GM18858 (cell line): ENCODE results near the gene DPYSL5.
"Not testable (repeated sequence)": the region's sequence is repeated elsewhere in the genome, so short reads cannot be mapped to it uniquely, and the experiment has no call there.

Experiments used
- ATAC-seq: cut with Tn5 transposase; IDR thresholded peaks from one replicate; pipeline ENCODE4 v1.9.1; 2021; ENCODE audit not compliant: unreplicated experiment

DPYSL5 gene

DNA sequence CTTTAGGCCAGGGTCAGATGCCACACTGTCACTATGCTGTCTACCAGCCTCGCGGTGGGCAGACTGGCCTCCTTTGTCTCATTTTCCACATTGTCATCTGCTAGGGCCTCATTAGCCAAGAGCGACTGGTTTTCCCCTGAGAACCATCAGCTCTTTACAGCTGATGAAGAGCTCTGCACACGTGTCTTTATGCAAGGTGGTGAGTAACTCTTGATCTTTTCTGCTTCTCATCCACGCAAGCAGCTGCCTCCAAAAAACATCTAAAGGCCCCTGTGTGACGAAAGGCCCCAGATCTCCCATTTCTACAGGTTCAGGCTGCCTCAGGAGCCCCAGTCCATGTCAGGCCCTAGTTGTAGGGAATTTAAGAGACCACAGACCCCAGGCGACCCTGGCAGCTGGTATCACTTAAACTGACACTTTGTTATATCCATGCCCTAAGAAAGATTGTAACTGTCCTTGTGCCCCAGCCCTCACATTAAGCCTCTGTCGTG lies 52.9 kb downstream of the DPYSL5 start:
- no peak for ATAC-seq

DNA sequence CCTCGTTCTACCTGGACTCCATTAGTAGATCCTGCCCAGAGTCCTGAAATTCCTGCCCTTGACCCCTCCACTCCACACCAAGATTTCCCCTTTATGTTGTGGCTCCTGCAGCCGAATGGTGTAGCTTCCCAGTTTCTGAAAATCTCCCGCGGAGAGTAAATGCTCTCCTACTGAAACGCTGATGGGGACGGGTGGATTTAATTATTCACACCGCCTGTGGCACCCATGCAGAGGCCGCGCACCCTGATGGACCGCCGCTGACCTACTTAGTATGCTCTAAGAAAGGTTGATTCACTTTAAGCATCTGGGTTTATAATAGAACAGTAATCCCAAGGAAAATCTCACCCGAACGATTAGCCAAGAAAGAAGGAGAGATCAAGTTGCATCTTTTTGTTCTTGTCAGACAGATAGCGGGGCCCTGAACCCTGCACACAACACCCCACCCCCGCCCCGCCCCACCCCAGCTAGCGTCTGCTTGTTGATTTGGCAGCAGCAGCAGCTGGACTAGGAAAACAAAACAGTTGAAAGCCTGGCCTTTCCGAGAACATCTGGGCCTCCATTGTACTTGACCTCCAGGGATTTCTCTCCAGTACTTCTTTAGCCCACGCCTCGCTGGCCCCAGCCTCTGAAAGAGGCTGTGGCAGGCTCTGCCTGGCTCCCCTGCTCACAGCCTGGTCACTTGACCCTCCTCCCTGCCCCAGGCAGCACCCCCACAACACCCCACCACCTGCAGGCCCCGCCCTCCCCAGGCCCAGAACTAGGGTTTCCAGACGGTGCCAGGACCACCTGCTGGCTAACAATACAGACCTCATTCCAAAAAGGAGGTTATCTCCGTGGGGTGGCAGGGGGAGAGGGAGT lies 53.6 kb downstream of the DPYSL5 start:
- no peak for ATAC-seq

DNA sequence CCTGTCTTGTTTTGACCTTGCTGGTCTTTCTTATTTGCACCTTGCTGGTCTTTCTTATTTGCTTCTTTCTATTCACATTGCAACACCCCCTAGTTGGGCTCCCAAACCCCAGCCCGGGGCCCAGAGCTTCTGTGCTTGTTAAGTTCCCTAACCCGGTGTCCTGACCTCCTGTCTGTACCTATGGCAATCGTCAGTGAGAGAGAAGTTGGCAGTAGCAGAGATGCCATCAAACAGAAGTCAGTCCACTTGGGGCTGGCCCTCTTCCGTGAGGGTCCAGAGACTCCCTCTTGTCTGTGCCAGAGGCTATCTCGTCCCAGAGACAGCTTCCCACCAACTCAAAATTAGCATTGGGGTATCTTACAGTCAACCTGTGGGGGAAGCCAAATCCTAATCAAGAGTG lies 55.7 kb downstream of the DPYSL5 start:
- ATAC-seq = no peak

DNA sequence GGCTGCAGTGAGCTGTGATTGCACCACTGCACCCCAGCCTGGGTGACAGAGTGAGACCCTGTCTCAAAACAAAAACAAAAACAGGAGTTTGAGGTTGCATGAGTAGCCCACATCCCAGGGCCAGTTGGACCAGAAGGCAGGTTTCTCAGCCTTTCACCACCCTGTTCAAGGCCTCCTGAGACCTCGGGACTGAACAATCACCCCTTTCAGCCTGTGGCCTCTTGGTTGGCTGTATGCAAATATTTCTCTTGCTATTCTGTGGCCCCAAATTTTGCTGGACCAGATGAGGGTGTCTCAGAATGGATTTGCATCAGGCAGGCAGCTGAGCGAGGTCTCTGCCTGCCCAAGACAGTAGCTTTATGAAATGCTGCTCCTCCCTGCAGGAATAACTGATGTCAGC lies 56.9 kb downstream of the DPYSL5 start:
- ATAC-seq = no peak

DNA sequence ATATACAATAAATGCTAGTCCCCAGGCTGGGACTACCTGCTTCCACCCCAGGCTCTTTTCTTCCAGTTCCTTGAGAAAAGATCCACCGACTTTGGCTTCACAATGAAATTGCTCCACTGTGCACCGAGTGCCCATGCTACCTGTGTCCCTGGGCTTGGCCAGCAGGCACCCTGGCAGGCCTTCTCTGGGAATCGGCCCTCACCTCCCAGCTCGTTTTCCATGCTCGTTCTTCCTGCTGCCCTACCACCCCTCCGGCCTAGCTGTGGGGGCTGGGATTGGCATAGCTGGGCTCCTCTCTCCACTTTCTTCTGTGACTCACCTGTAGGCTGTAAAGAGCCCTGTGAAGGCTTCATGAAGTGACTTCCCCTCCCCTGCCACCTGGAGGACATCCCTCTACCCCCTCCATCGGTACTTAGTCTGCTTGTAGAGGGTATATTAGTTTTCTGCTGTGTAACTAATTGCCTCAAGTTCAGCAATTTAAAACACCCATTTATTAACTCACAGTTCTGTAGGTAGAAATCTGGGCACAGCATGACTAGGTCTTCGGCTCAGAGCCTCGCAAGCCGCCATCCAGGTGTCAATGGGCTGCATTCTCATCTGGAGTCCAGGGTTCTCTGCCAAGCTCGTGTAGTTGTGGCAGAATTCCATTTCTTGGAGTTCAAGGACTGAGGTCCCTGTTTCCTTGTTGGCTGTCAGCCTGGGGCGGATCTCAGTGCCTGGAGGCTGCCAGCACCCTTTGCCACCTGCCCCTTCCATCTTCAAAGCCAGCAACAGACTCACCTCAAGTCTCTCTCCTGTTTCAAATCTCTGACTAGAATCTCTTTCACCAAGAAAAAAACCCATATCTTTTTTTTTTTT lies 57.6 kb downstream of the DPYSL5 start:
- no peak for ATAC-seq

DNA sequence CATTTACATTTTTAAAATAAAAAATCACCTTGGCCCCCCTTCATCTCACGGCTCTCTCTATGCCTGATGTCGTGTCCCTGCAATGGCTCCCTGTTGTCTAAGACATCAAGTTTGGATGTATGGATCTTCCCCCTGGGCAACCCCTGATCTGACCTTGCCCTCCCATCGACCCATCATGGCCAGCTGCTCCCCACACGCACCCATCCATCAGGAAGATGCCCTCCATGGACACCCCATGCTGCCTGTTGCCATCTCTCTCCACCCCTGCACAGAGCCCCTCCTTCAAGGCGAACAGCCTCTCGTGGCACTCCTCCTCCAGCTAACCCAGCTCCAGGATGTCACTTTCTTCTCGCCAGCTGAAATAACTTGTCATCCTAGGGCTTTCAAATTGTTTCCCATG lies 59.5 kb downstream of the DPYSL5 start:
- no peak for ATAC-seq

DNA sequence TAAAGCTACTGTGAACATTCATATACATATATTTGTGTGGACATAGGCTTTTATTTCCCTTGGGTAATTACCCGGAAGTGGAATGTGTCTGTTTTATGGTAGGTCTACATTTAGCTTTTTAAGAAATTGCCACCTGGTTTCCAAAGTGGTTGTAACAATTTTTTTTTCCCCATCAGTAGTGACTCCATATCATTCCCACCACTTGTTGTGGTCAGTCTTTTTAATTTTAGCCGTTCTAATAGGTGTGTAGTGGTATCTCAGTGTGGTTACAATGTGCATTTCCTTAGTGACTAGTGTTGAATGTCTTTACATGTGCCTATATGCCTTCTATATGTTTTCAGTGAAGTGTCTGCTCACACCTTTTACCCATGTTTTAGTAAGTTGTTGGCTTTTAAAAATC lies 62.2 kb downstream of the DPYSL5 start:
- ATAC-seq = no peak

DNA sequence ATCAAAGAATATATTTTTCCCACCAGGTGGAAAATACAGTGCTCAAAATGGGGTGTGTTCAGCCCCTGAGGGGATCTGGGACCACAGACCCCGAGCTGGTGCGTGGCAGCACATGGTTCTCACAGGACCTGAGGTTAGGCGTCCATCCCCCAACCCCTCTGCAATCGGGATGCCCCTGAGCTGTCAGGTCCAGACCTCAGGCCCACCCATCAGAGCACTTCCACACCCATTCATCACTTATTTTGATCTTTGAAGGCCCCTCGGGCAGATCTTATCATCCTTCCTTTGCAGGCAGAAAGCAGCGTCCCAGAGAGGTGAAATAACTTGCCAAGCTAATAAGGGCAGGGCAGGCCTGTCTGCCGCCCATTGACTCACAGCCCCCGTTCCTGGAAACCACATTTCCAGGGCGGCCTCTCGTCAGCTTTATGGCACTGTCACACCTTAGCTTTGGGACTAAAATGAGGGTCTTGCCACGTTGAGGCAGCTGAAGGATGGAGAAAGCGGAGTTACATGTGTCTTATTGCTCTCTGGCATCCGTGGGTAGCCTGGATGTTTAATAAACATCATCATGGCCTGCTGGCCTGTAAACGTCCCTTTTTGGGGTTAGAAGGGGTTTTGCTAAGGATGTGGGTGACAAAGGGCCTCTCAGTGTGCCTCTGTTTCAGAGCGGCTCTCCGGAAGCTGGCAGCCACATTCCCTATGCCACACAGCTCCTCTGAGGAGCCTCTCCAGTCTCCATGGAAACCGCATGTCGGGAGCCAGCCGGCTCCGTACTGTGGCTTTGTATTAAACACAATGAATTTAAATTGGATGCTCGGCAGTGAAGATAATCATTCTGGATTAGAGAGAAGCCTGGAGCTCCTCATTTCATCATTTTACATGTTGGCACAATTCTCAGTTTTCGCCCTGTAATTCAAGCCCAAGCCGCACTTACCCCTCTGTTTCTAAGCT lies 64.3 kb downstream of the DPYSL5 start:
- no peak for ATAC-seq

DNA sequence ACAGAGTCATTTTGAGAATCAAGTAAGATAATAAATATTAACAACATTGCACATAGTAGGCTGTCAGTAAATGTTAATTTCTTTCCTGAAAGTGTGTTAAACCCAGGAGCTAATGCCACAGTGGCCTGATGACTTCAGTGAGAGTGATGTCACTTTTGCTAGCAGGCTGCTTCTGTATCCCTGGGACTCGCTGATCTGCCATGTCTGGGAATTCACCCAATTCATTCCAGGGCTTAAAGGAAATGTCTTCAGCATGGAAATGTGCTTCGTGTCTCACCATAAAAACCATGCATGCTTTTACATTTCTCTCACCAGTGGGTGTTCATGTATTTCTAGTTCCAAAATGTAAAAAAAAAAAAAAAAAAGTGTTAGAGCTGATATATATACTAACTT lies 65.7 kb downstream of the DPYSL5 start:
- no peak for ATAC-seq

DNA sequence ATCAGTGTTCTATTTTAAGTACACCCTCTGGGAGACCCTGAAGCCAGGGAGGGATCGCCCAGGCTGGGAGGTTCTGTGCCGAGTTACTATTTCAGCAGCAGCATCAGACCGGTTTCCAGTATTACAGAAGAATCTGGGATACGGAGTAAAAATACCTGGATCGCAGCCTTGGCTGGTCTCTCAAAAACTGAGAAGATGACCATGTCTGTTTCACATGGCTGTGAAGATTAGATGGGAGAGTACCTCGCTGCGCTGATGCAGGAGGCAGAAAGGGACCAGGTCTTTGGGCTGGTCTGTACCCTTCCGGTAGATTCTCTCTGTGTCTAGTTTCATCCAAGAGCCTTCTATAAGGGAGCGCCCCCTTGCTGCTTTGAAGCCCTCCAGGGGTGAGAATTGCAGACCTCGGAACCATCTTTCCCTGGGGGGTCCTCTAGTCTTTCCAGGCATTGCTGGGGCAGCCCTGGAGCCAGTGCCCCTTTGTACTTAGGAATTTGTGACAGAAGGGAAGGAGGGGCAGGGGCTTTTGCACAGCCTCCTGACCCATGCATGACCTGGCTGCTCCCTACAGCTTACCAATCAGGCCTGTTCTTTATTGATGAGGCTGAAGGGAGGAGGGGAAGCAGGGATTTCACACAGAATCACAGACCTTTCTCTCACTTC lies 66.2 kb downstream of the DPYSL5 start:
- no peak for ATAC-seq

DNA sequence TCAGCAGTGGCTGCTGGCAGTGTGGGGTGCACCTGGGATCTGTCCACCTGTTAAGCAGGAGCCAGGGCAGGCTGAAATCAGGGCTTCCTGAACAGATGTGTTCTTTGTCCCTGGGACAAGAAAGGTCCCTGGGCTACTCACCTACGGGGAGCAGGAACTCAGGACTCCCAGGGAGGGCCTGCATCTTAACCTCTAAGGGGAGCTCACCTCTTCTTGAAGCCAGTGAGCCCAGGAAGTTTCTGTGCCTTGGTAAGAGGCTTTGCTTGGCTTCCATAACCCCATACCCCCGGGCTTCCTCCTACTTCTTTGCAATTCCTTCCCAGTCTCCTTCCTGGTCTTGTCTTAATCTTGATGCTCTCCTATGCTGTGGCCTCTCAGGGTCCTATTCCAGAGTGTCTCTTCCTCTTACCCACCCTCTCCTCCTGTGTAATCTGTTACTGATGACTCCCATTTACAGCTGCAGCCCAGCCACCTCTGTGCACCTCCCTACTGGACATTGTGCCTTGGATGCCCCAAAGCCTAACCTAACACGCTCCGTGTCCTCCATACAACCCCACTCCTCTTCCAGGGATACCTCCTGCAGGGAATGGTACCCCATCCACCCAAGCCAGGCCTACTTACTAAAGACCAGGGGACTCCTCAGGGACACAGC lies 66.9 kb downstream of the DPYSL5 start:
- ATAC-seq = no peak

DNA sequence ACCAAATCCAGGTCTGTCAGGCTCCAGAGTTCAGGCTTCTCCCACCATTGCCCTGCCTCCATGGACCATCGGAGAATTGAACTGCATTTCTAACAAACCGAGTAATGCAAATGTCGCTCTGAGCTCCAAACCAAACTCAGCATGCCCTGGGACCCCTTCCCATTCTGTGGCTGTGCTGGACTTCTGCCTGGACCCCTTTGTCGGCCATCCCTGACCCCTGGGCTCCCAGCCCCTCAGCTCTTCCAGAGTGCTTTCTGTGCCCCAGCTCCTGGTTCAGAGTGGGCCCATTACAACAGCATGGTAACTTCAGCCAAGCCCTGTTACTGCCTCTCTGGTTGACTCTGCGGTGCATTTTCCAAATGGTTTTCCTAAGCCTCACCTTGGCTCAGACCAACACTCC lies 67.4 kb downstream of the DPYSL5 start:
- ATAC-seq = no peak

DNA sequence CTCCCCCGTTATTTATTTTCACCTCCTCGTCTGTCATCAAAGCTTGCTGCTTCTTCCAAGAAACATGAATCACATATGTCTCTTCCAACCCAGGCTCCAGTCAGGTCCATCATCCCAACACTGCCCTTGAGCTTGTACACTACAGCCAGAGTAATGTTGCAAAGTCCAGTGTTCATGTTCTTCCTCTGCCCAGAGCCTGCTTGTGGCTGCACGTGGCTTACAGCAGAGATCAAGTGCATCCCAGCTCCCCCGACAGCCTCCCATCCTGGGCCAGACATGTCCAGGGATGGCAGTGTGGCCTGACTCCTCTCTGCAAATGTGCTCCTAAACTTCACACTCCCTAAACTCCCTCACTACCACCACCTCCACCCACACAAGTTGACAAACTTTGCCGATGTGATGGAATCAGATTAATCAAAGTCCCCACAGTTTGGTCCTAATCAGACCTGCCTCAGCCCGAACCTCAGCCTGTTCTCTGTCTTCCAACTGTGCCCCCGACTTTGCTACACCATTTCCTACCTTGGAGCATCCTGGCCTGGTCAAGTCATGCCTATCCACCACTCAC lies 68.3 kb downstream of the DPYSL5 start:
- no peak for ATAC-seq

DNA sequence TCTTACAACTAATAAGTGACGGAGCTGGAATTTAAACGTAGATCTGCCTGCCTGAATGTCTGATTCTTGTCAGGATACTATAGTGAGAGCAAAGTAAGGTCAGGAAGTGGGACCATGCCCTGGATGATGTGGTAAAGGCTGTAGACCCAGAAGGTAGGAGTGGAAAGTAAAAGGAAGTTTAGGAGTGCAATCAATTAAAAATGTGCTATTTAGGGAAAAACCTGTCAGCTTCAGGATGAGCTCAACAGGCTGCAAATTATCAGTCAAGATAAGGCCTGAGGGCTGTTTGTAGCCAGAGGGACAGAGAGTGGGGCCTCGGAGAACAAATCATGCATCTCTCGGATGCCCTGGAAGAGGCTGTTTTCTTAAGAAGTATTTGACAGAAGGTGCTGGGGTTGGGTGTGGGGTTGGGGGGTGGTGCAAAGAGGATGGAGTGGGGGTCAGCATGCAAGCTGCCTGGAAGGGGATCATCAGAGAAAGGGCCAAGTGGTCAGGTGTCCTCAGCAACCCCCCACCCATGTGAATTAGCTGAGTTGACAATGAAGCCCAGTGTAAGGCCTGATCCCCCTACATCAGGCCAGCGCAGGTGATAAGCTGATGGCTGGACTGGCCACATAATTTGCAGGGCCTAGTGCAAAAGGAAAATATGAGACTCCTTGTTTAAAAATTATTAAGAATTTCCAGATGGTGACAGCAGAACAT lies 69.4 kb downstream of the DPYSL5 start:
- ATAC-seq = no peak

DNA sequence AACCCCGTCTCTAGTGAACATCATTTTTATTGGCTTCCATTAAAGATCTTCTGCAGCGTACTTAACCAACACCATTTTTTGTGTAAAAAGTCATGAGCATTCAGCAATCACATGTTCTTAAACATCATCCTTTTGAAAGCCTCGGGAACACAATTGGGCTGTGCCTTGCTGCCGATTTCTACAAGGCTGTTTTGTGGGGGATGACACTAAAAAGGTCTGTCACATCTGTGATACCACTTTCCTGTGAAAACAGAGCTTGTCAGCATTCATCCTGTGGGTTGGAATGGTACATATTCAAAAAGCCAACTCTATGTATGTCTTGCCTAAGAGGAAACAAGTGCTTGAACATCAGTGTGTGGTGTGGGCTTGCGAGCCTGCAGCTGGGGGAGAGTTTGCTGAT lies 73.4 kb downstream of the DPYSL5 start:
- no peak for ATAC-seq

DNA sequence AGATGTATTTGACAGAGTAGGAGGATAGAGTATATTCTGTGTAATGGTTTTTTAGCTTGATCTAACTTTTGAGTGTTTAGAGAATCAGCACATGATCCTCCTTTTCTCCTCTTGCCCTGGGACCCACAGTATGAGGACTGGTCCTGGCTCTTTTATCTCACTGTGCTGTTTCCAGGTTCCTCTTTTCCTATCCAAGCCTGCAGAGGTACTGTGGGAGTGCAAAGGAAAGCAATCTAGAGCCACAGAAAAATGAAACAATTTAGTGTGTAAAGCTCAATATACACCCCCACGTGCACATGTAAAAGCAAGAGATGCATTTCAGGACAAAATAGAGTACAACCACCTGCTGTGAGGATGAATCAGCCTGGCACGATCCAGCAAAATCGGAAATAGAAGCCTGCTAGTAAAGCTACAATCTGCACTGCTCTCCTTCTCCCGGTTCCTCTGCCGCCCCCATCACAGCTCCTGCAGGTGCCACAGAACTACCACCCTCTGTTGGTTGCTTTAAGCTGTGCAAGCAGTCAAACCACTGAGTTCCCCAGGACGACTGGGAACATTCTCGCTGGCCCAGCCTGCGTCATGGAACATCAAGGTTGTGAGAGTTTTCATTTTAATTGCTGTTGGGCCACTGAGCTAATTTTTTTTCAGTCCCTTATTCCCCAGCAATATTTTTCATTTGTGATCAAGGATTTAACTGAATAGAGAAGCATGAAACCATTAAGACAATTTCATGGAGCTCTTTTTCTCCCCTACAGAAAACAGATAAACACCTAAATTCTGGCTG lies 74.7 kb downstream of the DPYSL5 start:
- ATAC-seq = peak; percentile 49

DNA sequence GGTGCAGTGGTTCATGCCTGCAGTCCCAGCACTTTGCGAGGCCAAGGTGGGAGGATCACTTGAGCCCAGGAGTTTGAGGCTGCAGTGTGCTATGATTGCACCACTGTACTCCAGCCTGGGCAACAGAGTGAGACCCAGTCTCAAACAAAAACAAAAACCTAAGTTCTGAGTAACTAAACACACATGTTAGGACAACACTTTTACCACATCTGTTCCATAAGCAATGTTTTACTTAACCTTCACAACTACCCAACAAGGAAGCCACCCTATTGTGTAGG lies 75.2 kb downstream of the DPYSL5 start:
- not testable (repeated sequence) for ATAC-seq

DNA sequence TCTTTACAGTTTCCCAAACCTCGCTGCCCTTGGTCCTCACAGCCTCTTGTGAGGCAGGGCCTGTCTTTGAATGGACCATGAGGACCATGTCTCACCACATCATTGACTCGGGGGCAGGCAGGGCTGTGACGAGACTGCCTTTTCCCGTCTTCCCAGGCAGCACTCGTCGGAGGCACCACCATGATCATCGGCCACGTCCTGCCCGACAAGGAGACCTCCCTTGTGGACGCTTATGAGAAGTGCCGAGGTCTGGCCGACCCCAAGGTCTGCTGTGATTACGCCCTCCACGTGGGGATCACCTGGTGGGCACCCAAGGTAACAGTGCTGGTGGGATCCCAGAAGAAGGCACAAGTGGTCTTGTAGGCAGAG lies 76.8 kb downstream of the DPYSL5 start:
- no peak for ATAC-seq
